Activated gamma-delta T cell treated with anti-CD3 and anti-CD28 coated beads, Interleukin-2, amount 50 U/mL, for 16 hours (primary cell): ENCODE measurements around the gene NOL12.
A peak's percentile ranks its signal among the peaks of the same experiment; 100 is the strongest.
"Not testable (repeated sequence)": the region's sequence is repeated elsewhere in the genome, so short reads cannot be mapped to it uniquely, and the experiment has no call there.

Experiments used
- DNase-seq: peaks from one replicate; pipeline ENCODE4 v3.0.0-alpha.2; 2020; ENCODE audit warnings: low read depth

Gene NOL12

GRCh38 chr22:37679670-37680069 lies 6.5 kb upstream of the NOL12 start:
- no peak for DNase-seq

- no peak for DNase-seq
Measured at GRCh38 chr22:37680191-37680851, 5.8 kb upstream of the NOL12 start.

- DNase-seq = no peak
Measured at GRCh38 chr22:37681001-37681424, 5.1 kb upstream of the NOL12 start.

GRCh38 chr22:37681556-37682049 lies 4.5 kb upstream of the NOL12 start:
- DNase-seq = peak; percentile 59

DNA sequence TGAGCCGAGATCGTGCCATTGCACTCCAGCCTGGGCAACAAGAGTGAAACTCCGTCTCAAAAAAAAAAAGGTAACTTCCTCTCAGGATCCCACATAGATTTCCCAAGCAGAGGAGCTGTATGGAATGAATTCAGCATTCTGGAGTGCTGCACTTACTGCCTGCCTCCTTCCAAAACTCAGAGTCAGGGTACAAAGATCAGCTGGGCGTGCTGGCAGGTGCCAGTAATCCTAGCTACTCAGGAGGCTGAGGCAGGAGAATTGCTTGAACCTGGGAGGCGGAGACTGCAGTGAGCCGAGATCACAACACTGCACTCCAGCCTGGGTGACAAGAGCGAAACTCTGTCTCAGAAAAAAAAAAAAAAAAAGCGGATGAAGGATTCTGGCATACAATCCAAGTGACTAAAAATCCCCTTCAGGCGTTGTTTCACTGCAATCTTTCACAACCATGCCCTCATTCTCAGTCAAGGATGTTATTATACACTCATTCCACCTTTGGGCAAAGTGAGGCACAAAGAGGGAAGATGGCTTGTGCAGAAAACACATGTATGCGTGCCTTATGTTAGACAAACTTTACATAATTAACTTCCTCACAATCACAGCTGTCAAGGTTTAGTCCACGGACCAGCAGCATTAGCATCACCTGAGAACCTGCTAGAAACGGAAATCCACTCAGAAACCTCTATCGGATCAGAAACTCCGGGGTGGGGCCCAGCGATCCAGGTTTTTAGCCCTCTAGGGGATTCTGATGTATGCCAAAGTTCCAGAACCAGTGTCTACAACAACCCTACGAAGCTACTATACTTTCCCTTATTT lies 1.1 kb upstream of the NOL12 start:
- no peak for DNase-seq

GRCh38 chr22:37690407-37690806 lies 4.3 kb downstream of the NOL12 start:
- no peak for DNase-seq

DNA sequence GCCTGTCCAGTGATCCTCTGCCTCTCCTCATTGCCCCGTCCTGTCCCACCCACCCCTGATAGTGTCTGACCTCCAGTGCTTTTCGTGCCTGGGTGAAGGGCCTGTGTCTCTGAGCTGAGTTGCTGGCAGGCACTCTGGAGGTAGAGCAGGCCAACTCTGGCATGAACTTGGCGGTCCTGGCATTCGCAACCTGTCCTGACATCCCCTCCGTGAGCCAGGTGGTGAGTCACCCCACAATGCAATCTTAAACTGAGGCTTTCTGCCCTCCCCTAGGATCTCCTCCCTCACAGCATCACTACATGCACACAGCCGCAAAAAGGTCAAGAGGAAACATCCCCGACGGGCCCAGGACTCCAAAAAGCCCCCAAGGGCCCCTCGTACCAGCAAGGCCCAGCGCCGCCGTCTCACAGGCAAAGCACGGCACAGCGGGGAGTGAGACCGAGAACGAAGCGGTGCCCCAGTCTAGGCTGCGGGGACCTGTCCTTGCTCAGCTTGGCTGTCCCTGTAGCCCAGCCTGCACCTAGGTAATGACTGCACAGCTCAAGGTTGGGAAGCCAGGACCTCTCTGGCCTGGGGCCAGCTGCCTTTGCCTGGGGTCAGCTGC lies 4.9 kb downstream of the NOL12 start:
- DNase-seq = no peak

DNA sequence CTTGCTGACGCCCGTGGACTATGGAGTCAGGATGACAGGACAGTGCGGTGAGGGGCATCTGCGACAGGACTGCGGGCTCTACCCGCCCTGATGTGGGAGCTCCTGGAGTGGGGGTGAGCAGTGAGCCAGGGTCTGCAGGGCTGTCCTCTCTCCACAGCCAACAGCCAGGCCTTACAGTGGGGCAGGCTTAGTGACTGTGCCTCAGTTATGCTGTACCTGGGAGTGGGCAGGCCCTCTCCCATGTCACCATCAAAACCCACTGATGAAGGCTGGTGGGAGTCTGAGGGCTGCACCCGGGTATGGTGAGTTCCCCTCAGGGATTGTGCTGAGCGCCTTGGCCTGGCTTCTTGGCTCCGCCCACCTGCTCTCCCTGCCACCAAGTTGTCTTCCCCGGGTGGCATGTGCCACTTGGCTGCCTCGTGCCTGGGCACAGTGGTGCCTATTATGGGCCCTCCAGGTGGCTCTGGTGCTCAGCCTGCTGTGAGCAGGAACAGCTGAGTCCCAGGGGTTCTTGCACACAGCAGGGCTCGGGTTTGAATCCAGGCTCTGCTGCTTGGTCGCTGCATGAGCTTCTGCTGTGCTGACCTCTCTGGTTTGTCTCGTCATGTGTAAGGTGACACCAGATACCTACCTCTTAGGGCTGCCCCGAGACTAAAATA lies 6.6 kb downstream of the NOL12 start:
- DNase-seq = no peak

DNA sequence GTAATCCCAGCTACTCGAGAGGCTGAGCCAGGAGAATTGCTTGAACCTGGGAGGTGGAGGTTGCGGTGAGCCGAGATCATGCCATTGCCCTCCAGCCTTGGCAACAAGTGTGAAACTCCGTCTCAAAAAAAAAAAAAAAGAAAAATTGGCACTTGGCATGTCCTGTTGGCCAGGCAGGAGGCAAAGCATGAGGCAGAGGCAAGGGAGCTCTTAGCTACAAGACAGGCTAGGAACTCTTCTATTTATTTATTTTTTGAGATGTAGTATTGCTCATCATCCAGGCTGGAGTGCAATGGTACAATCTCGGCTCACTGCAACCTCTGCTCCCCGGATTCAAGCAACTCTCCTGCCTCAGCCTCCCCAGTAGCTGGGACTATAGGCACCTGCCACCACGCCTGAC lies 8.0 kb downstream of the NOL12 start:
- DNase-seq = not testable (repeated sequence)

GRCh38 chr22:37696260-37696656 lies 10.1 kb downstream of the NOL12 start:
- DNase-seq = not testable (repeated sequence)

- DNase-seq = peak; percentile 78
Measured at GRCh38 chr22:37696657-37697537, 10.8 kb downstream of the NOL12 start, which contains the start of gene TRIOBP. Gene TRIOBP, plus strand, starts transcription at chr22:37697048. Its CDS starts 4,318 bp downstream, at chr22:37701366.

GRCh38 chr22:37697538-37697835 lies 11.3 kb downstream of the NOL12 start:
- DNase-seq = no peak

DNA sequence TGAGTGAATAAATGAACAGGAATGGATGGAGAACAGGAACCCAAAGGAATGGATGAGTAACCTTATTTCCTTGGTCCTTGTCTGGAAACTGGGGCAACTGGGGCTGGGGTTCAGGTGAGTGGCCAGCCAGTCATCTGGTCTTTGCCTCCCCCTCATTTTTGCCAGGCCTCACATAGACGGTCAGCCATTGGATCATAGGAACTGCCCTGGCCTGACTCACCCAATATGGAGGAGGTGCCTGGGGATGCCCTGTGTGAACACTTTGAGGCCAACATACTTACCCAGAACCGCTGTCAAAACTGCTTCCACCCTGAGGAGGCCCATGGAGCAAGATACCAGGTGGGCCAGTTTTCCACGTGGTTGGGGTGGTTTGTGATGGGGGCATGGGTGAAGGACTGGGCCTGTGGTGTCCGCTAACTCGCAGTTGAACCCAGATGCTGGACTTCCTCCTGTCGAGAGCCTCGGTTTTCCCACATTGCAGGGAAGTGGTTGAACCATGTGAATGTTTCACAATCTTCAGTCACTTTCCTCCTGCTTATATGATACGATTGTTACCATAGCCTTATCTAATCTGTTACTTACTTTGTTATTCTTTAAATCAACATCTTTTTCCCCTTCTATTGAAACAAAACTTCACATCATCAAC lies 15.1 kb downstream of the NOL12 start:
- no peak for DNase-seq

- DNase-seq = no peak
Measured at GRCh38 chr22:37703906-37704305, 17.8 kb downstream of the NOL12 start.

DNA sequence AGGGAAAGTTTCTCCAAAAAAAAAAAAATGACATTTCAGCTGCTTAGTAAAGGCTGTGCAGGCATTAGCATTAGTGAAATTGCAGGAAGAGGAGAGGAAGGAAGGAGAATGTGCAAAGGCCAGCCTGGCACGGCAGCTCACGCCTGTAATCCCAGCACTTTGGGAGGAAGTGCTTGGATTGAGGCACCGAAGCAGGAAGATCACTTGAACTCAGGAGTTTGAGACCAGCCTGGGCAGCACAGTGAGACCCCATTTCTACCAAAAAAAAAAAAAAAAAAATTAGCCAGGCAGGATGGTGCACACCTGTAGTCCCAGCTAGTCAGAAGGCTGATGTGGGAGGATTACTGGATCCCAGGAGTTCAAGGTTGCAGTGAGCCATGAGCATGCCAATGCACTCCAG lies 18.5 kb downstream of the NOL12 start:
- DNase-seq = no peak

GRCh38 chr22:37705205-37705604 lies 19.1 kb downstream of the NOL12 start:
- DNase-seq = no peak

GRCh38 chr22:37708580-37709444 lies 22.7 kb downstream of the NOL12 start:
- DNase-seq = no peak

DNA sequence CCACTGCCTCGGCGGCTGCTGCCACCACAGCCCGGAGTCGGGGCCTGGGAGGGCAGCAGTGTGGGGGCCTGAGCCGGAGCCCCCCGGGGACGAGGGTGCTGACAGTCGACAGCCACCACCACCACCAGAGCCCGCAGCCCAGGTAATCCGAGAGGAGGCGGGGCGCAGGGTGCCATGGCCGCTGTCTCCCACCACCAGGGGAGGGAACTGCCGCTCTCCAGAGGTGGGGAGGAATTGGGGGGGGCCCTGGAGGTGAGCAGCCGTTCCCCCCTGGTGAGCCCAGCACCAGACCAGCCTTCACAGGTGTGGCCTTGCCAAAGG lies 23.3 kb downstream of the NOL12 start:
- DNase-seq = no peak

GRCh38 chr22:37710675-37711074 lies 24.5 kb downstream of the NOL12 start:
- DNase-seq = no peak

GRCh38 chr22:37711490-37711889 lies 25.3 kb downstream of the NOL12 start:
- no peak for DNase-seq
